Amniotic epithelial cell (primary cell): Measurements from ENCODE around the gene ONECUT1.

Experiments used
- DNase-seq: peaks from one replicate; pipeline ENCODE4 v3.0.0-alpha.2; 2010; ENCODE audit warnings: low read depth

Gene ONECUT1

GRCh38 chr15:52782514-52782913, 7.6 kb downstream of the ONECUT1 start:
- no peak for DNase-seq

- peak; percentile 19 for DNase-seq
Measured at GRCh38 chr15:52780172-52780980, 9.8 kb downstream of the ONECUT1 start.

GRCh38 chr15:52778457-52778856, 11.7 kb downstream of the ONECUT1 start:
- DNase-seq = no peak

GRCh38 chr15:52772766-52773165, 17.4 kb downstream of the ONECUT1 start:
- no peak for DNase-seq

- peak; percentile 7 for DNase-seq
Measured at GRCh38 chr15:52765785-52766184, 24.4 kb downstream of the ONECUT1 start.

GRCh38 chr15:52764731-52765130, 25.4 kb downstream of the ONECUT1 start:
- no peak for DNase-seq

GRCh38 chr15:52762621-52763020, 27.5 kb downstream of the ONECUT1 start:
- DNase-seq = no peak

GRCh38 chr15:52760562-52760961, 29.6 kb downstream of the ONECUT1 start:
- DNase-seq = no peak

GRCh38 chr15:52759969-52760368, 30.2 kb downstream of the ONECUT1 start:
- DNase-seq = no peak

- no peak for DNase-seq
Measured at GRCh38 chr15:52757496-52757895, 32.6 kb downstream of the ONECUT1 start.

GRCh38 chr15:52751522-52751921, 38.6 kb downstream of the ONECUT1 start:
- DNase-seq = no peak

- no peak for DNase-seq
Measured at GRCh38 chr15:52749258-52749657, 40.9 kb downstream of the ONECUT1 start.

GRCh38 chr15:52746162-52746757, 43.9 kb downstream of the ONECUT1 start:
- DNase-seq = no peak

GRCh38 chr15:52745326-52746161, 44.6 kb downstream of the ONECUT1 start:
- no peak for DNase-seq

- DNase-seq = no peak
Measured at GRCh38 chr15:52738311-52738710, 51.8 kb downstream of the ONECUT1 start.

GRCh38 chr15:52737720-52738119, 52.4 kb downstream of the ONECUT1 start:
- DNase-seq = no peak

GRCh38 chr15:52735231-52736089, 54.7 kb downstream of the ONECUT1 start:
- DNase-seq = peak; percentile 72

GRCh38 chr15:52734329-52734728, 55.8 kb downstream of the ONECUT1 start:
- DNase-seq = no peak

- no peak for DNase-seq
Measured at GRCh38 chr15:52733696-52734255, 56.4 kb downstream of the ONECUT1 start.

- DNase-seq = peak; percentile 87
Measured at GRCh38 chr15:52733088-52733487, 57.0 kb downstream of the ONECUT1 start.

GRCh38 chr15:52732551-52732950, 57.6 kb downstream of the ONECUT1 start:
- no peak for DNase-seq
